ENCODE measurements around the gene LIN7C.

DNA sequence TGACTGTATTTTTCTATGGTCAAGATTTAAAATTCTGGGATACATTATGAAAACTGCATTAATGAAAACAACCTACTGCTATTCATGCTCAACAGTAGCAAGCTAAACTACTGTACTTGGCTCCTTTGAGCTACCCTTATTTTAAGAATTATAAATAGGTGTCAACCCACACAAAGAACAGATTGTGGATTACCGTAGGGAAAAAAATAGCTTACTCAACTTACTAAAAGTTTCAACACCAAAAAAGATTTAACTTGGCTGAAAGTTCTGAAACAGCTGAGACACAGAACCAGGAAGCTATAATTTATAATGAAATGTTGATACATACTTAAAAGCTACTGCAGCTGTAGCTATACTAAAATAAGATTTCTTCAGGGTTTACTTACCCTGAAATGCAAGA is 10.1 kb downstream of the LIN7C start:
- TF ChIP-seq TAF1 (IDR thresholded peaks at IDR 0.05; ENCODE audit: borderline replicate concordance, low read depth, low read length), result no peak
- TF ChIP-seq POLR2A (IDR thresholded peaks at IDR 0.05; ENCODE audit: low read depth, low read length), result no peak
